ENCODE data around the gene OPN1SW.

Gene OPN1SW, protein sequence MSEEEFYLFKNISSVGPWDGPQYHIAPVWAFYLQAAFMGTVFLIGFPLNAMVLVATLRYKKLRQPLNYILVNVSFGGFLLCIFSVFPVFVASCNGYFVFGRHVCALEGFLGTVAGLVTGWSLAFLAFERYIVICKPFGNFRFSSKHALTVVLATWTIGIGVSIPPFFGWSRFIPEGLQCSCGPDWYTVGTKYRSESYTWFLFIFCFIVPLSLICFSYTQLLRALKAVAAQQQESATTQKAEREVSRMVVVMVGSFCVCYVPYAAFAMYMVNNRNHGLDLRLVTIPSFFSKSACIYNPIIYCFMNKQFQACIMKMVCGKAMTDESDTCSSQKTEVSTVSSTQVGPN

DNA sequence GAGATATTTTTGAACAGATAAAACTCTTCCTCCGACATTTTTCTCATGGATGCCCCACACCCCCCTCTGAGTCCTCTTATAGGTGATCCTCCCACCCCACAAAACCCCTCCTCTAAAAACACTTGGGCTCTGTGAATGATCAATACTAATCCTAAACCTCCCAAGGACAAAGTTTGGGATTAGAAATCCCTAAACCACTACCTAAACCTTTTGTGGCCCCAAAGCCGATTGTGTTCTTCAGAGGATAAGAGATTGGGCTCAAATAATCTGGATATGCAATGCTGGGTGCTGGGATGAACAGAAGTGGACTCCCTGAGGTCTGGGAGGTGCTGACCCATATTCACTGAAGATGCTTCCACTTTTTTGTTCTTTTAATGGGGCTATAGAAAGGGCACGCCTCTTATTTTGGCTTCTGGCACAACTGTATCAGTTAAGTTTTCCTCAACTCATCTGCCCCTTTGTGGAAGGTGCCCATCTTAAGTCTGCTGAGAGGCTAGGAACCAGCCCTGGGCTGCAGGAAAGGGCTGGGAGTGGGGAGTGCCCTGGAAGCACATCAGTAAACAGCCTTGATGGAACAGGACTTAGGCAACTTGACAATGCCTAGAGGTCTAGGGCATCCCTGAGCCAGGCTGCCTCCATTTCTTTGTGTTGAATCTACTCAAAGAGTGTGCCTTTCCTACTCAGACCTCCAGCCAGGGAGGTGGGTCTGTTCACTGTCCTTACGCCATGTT lies at the start of gene OPN1SW:
TSS of gene OPN1SW (minus strand) at position 51 of the 731 bp plus-strand sequence. CDS start at position 38, 13 bp downstream.
- TF ChIP-seq, protein P1, sequence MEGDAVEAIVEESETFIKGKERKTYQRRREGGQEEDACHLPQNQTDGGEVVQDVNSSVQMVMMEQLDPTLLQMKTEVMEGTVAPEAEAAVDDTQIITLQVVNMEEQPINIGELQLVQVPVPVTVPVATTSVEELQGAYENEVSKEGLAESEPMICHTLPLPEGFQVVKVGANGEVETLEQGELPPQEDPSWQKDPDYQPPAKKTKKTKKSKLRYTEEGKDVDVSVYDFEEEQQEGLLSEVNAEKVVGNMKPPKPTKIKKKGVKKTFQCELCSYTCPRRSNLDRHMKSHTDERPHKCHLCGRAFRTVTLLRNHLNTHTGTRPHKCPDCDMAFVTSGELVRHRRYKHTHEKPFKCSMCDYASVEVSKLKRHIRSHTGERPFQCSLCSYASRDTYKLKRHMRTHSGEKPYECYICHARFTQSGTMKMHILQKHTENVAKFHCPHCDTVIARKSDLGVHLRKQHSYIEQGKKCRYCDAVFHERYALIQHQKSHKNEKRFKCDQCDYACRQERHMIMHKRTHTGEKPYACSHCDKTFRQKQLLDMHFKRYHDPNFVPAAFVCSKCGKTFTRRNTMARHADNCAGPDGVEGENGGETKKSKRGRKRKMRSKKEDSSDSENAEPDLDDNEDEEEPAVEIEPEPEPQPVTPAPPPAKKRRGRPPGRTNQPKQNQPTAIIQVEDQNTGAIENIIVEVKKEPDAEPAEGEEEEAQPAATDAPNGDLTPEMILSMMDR (IDR thresholded peaks at IDR 0.05; ENCODE audit: control insufficient read depth, extremely low read depth, insufficient read depth): no peak
- H3K4me3 ChIP-seq (ENCODE audit: low read depth, low read length): no peak within 1 kb of the TSS
- DNase-seq (ENCODE audit: low read depth): no peak

DNA sequence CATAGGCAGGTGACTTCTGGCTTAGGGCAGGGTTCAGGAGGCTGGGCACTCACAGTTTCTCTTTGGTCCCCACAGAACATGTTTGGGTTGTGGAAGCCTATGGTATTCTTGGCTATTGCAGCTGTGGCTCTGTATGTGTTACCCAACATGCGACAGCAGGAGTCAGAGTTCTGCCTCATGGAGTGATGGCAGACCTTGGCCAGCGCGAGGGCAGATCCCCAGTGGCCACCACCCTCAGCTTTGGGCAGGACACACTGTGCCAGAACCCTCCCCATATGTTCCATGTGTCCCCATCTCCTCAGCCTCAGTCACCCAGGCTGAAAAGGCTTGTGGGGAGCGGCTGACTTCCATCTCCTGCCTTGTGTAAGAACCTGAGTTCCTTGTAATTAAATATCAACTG lies 46.1 kb upstream of the OPN1SW start:
- no peak for DNase-seq (ENCODE audit: low read depth)
- no peak overlapping the region for H3K4me3 ChIP-seq (ENCODE audit: low read depth, low read length)
- TF ChIP-seq, protein P1 (IDR thresholded peaks at IDR 0.05; ENCODE audit: control insufficient read depth, extremely low read depth, insufficient read depth): no peak

- no peak overlapping the region for H3K4me3 ChIP-seq (ENCODE audit: low read depth, low read length)
- no peak for DNase-seq (ENCODE audit: low read depth)
- TF ChIP-seq, protein P1 (IDR thresholded peaks at IDR 0.05; ENCODE audit: control insufficient read depth, extremely low read depth, insufficient read depth): no peak
Observed at GRCh38 chr7:128818694-128819093, 43.1 kb upstream of the OPN1SW start.

DNA sequence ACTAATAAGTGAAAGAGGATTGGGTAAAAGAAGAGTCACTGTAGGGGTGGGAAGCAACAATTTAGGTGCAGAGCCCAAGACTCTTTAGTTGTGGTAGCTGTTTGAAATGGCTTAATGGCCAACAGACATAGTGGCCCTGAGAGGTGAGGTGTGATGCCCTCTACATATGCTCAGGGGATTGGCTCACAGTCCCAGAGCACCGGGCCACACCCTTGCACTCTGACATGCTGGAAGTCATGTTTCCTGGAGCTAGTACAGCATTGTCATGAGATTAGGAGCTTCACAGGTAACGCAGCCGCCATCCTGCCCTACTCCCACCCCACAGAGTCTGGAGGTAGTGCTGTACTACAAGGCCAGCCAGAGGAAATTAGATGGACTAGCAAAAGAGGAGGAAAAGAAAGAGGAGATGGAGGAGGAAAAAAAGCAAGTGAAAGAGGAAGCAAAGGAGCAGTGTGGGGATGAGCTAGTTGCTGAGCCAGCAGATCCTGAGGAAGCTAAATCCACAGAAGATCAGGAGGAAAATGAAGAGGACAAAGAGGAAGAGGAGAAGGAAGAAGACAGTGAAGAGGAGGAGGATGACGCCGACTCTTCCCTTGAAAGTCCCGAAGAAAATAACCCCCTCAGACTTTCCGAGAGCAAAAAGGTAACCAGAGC lies 39.8 kb upstream of the OPN1SW start:
- TF ChIP-seq, protein P1 (IDR thresholded peaks at IDR 0.05; ENCODE audit: control insufficient read depth, extremely low read depth, insufficient read depth): no peak
- no peak for DNase-seq (ENCODE audit: low read depth)
- no peak overlapping the region for H3K4me3 ChIP-seq (ENCODE audit: low read depth, low read length)

DNA sequence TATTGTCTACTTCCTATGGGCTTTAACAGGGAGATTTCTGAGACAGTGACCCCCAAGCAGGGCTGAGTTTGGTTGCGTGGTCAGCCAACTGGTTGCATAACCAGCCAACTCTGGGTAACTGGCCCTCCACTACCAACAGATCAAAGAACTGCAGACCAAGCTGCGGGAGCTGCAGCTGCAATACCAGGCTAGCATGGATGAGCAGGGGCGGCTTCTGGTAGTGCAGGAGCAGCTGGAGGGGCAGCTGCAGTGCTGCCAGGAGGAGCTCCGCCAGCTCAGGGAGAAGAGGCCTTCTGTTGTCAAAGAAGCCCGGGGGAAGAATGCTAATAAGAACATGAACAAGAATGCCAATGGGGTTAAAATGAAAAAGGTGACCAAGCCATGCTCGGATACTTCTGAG lies 38.9 kb upstream of the OPN1SW start:
- H3K4me3 ChIP-seq (ENCODE audit: low read depth, low read length): no peak overlapping the region
- TF ChIP-seq, protein P1 (IDR thresholded peaks at IDR 0.05; ENCODE audit: control insufficient read depth, extremely low read depth, insufficient read depth): no peak
- no peak for DNase-seq (ENCODE audit: low read depth)

- TF ChIP-seq, protein P1 (IDR thresholded peaks at IDR 0.05; ENCODE audit: control insufficient read depth, extremely low read depth, insufficient read depth): no peak
- H3K4me3 ChIP-seq (ENCODE audit: low read depth, low read length): no peak overlapping the region
- DNase-seq (ENCODE audit: low read depth): no peak
Observed at GRCh38 chr7:128812514-128813168, 37.0 kb upstream of the OPN1SW start.
